Chondrocyte (in vitro differentiated cells): ENCODE measurements around the gene GPR25. TPM values are rescaled to one million over a fixed set of nuclear protein-coding genes. Genes with fewer than 3 reads are reported as not detected.

ENCODE experiments used
- DNase-seq: peaks from one replicate; pipeline ENCODE4 v3.0.0; 2021; ENCODE audit warnings: mixed read lengths, low spot score
- H3K27ac Mint-ChIP-seq: one replicate; pipeline ENCODE4 v1.8.0; 2021; ENCODE audit warnings: mild to moderate bottlenecking, moderate library complexity, mixed read lengths; ENCODE audit not compliant: unreplicated experiment
- H3K27me3 Mint-ChIP-seq: 2 replicates; pipeline ENCODE4 v1.8.0; 2021; ENCODE audit warnings: low read depth, mixed read lengths
- H3K36me3 Mint-ChIP-seq: 2 replicates; pipeline ENCODE4 v1.8.0; 2021; ENCODE audit warnings: low read depth, mixed read lengths
- H3K4me1 Mint-ChIP-seq: 2 replicates; pipeline ENCODE4 v1.8.0; 2021; ENCODE audit warnings: low read depth, mild to moderate bottlenecking, mixed read lengths
- H3K4me3 Mint-ChIP-seq: one replicate; pipeline ENCODE4 v1.8.0; 2021; ENCODE audit warnings: mild to moderate bottlenecking, moderate library complexity, mixed read lengths; ENCODE audit not compliant: unreplicated experiment
- H3K9me3 Mint-ChIP-seq: 2 replicates; pipeline ENCODE4 v1.8.0; 2021; ENCODE audit warnings: low read depth, mixed read lengths
- total RNA-seq: library from RNA; stranded (reverse); gene quantifications from 3 replicates; pipeline ENCODE4 v1.2.1, GENCODE V29; 2021
- TF ChIP-seq, protein P1 (sequence below): fragments of 200-600 bp; sonication (generic); IDR thresholded peaks from 2 replicates; pipeline ENCODE4 v1.5.0; 2021; ENCODE audit warnings: antibody characterized with exemption, mild to moderate bottlenecking, moderate library complexity

Gene GPR25
- total RNA-seq, 1 donor from 2014 or later, result not detected

DNA sequence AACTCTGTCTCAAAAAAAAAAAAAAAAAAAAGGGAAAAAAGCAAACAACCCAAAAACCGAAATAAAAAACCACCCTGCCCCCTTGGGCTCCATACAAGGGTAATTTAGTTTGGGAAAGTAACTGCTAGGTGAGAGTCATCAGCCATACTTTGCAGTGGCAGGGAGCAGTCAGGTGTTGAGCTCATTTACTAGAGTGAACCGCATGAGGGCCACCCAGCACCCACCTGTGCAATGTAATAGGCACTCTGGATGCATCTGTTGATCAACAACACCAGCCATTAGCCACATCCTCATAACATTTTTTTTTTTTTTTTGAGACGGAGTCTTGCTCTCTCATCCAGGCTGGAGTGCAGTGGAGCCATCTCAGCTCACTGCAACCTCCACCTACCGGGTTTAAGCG lies 31.0 kb downstream of the GPR25 start:
- H3K4me3 Mint-ChIP-seq, result no peak overlapping the region
- H3K4me1 Mint-ChIP-seq, result peaks cover 2% of the 10 kb centered on the region
- H3K27ac Mint-ChIP-seq, result no peak overlapping the region
- H3K27me3 Mint-ChIP-seq, result no peaks in the 10 kb centered on the region
- H3K36me3 Mint-ChIP-seq, result peaks cover 13% of the 10 kb centered on the region
- TF ChIP-seq, protein P1, sequence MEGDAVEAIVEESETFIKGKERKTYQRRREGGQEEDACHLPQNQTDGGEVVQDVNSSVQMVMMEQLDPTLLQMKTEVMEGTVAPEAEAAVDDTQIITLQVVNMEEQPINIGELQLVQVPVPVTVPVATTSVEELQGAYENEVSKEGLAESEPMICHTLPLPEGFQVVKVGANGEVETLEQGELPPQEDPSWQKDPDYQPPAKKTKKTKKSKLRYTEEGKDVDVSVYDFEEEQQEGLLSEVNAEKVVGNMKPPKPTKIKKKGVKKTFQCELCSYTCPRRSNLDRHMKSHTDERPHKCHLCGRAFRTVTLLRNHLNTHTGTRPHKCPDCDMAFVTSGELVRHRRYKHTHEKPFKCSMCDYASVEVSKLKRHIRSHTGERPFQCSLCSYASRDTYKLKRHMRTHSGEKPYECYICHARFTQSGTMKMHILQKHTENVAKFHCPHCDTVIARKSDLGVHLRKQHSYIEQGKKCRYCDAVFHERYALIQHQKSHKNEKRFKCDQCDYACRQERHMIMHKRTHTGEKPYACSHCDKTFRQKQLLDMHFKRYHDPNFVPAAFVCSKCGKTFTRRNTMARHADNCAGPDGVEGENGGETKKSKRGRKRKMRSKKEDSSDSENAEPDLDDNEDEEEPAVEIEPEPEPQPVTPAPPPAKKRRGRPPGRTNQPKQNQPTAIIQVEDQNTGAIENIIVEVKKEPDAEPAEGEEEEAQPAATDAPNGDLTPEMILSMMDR, result no peak
- DNase-seq, result peak; percentile 30
- H3K9me3 Mint-ChIP-seq, result no peaks in the 10 kb centered on the region

DNA sequence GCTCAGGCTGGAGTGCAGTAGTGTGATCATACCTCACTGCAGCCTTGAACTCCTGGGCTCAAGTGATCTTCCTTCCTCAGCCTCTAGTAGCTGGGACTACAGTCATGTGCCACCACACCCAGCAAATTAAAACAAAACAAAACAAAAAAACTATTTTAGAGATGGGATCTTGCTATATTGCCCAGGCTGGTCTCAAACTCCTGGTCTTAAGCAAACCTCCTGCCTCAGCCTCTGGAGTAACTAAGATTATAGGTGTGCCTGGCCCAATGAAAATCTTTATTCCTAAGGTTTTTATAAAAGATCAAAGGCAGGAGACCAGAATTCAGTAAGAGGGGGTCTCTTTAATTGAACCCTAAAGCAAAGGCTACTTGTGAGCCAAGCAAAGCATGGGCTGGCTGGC lies 32.0 kb downstream of the GPR25 start:
- H3K27me3 Mint-ChIP-seq, result no peaks in the 10 kb centered on the region
- DNase-seq, result no peak
- peaks cover 11% of the 10 kb centered on the region for H3K36me3 Mint-ChIP-seq
- H3K27ac Mint-ChIP-seq, result no peak overlapping the region
- no peaks in the 10 kb centered on the region for H3K9me3 Mint-ChIP-seq
- no peaks in the 10 kb centered on the region for H3K4me1 Mint-ChIP-seq
- H3K4me3 Mint-ChIP-seq, result no peak overlapping the region
- TF ChIP-seq, protein P1, result no peak

DNA sequence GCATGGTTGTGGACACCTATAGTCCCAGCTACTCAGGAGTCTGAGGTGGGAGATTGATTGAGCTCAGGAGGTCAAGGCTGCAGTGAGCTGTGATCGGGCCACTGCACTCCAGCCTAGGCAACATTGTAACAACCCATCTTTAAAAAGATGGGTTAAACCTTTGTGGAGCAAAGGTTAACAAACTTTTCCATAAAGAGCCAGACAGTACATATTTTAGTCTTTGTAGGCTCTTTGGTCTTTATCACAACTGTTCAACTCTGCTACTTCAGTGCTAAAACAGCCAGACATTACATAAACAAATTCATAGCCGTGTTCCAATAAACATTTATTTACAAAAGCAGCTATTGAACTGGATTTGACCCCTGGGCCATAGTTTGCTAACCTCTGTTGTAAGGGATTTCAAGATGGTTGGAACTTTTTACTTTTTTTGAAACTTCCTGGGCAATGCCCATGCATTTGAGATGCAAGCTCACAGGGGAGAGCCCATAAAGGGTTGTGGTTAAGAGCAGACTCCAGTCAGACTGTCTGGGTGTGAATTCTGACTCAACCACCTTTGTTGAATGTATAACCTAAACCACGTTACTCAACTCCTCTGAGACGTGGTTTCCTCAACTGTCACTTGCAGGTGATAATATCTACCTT lies 32.8 kb downstream of the GPR25 start:
- Mint-ChIP-seq H3K4me1 (no peaks in the 10 kb centered on the region), H3K4me3 (no peak overlapping the region), H3K9me3 (no peaks in the 10 kb centered on the region), H3K27ac (no peak overlapping the region), H3K27me3 (no peaks in the 10 kb centered on the region), H3K36me3 (peaks cover 12% of the 10 kb centered on the region)
- DNase-seq, result no peak
- TF ChIP-seq, protein P1, result no peak

DNA sequence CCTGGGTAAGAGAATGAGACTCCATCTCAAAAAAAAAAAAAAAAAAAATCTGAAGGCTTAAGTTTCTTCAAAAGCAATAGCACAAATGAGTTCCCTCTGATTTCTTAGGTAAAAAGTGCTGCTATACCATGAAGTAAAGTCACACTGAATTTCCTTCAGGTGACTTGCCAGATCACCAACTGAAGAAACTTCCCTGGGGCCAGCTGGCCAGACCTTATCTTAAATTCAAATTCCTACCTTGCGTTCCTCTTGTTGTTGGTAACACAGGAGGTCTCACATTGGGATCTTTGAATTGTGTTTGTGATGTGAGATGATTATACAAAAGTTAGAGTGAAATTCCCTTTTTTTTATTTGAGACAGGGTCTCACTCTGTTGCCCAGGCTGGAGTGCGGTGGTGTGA lies 33.7 kb downstream of the GPR25 start:
- Mint-ChIP-seq H3K9me3 (no peaks in the 10 kb centered on the region), H3K36me3 (peaks cover 9% of the 10 kb centered on the region), H3K27ac (no peak overlapping the region), H3K27me3 (no peaks in the 10 kb centered on the region), H3K4me3 (no peak overlapping the region), H3K4me1 (no peaks in the 10 kb centered on the region)
- DNase-seq, result no peak
- TF ChIP-seq, protein P1, result no peak

DNA sequence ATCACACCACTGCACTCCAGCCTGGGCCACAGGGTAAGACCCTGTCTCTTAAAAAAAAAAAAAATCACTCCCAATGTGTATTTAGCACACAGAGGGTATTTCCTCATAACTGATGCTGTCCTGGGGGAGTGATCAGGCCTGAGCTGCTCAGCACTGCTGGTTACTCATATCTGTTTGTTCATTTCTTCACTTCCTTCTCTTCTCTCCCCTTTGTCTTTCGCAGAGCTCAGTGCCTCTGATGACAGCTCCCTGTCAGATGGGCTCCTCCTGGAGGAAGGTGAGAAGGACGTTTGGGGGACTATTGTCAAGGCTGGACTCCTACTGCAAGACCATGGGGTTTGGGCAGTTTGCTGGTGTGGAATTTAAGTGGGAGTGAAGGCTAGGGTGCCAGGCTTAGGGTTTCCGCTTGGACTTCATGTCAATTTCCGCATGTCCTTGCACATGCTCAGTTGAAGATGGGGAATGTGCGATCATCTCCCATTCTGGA lies 34.9 kb downstream of the GPR25 start:
- Mint-ChIP-seq H3K36me3 (peaks cover 7% of the 10 kb centered on the region), H3K27ac (no peak overlapping the region)

More for the DNA sequence above, 34.9 kb downstream of the GPR25 start:
- no peaks in the 10 kb centered on the region for H3K9me3 Mint-ChIP-seq
- H3K4me1 Mint-ChIP-seq, result no peaks in the 10 kb centered on the region
- no peak overlapping the region for H3K4me3 Mint-ChIP-seq
- no peak for DNase-seq
- H3K27me3 Mint-ChIP-seq, result no peaks in the 10 kb centered on the region
- TF ChIP-seq, protein P1, result no peak
